ENCODE results near the gene OTOF.

- TF ChIP-seq SP1 (IDR thresholded peaks at IDR 0.05) (no peak), FOXM1 (IDR thresholded peaks at IDR 0.05; ENCODE audit: borderline replicate concordance) (no peak), SUZ12 (IDR thresholded peaks at IDR 0.05) (no peak), LEF1 (IDR thresholded peaks at IDR 0.05; ENCODE audit: borderline replicate concordance) (no peak), PKNOX1 (IDR thresholded peaks at IDR 0.05) (no peak), FOXA1 (IDR thresholded peaks at IDR 0.05) (no peak), FOXK2 (IDR thresholded peaks at IDR 0.05) (no peak), BHLHE40 (IDR thresholded peaks at IDR 0.05; ENCODE audit: borderline replicate concordance) (no peak), HDGF (IDR thresholded peaks at IDR 0.05; ENCODE audit: borderline replicate concordance) (no peak), TARDBP (IDR thresholded peaks at IDR 0.05) (no peak), ARNT (IDR thresholded peaks at IDR 0.05) (no peak), NFRKB (IDR thresholded peaks at IDR 0.05) (no peak)
These were observed 33.7 kb downstream of the OTOF start for GRCh38 chr2:26444236-26444635.
